Activated CD4-positive, alpha-beta memory T cell treated with anti-CD3 and anti-CD28 coated beads, Interleukin-2, amount 10 ng/mL, durations not matched to agents 7 days and 5 days (primary cell): ENCODE results near the gene DNAJB8. TPM values are rescaled to one million over a fixed set of nuclear protein-coding genes. Genes with fewer than 3 reads are reported as not detected.

Source experiments
- CTCF ChIA-PET: fragments of 350-600 bp; sonication (Branson Sonifier 250); formaldehyde crosslinking; loops from one replicate; lab custom pipeline; 2021; ENCODE audit warnings: antibody characterized with exemption, inconsistent platforms; lab: Charles Lee
- POLR2A ChIA-PET: fragments of 350-600 bp; sonication (Branson Sonifier 250); formaldehyde crosslinking; loops from one replicate; lab custom pipeline; 2021; ENCODE audit warnings: antibody characterized with exemption; lab: Charles Lee
- DNase-seq: peaks from one replicate; pipeline ENCODE4 v3.0.0-alpha.2; 2020
- H3K27ac Mint-ChIP-seq: one replicate; pipeline ENCODE4 v1.8.0; 2021; ENCODE audit warnings: mild to moderate bottlenecking, mixed read lengths
- H3K27me3 Mint-ChIP-seq: one replicate; pipeline ENCODE4 v1.8.0; 2021; ENCODE audit warnings: mixed read lengths
- H3K36me3 Mint-ChIP-seq: one replicate; pipeline ENCODE4 v1.8.0; 2021; ENCODE audit warnings: low read depth, mixed read lengths
- H3K4me1 Mint-ChIP-seq: one replicate; pipeline ENCODE4 v1.8.0; 2021; ENCODE audit warnings: mixed read lengths
- H3K4me3 Mint-ChIP-seq: one replicate; pipeline ENCODE4 v1.8.0; 2021; ENCODE audit warnings: mild to moderate bottlenecking, mixed read lengths
- H3K9me3 Mint-ChIP-seq: one replicate; pipeline ENCODE4 v1.8.0; 2021; ENCODE audit warnings: mixed read lengths
- total RNA-seq, 2 experiments: library from RNA; stranded (reverse); gene quantifications; one replicate each; pipeline ENCODE4 v1.2.3, GENCODE V29; 2021

The DNAJB8 gene
- total RNA-seq, 2 experiments from 2014 or later: not detected

DNA sequence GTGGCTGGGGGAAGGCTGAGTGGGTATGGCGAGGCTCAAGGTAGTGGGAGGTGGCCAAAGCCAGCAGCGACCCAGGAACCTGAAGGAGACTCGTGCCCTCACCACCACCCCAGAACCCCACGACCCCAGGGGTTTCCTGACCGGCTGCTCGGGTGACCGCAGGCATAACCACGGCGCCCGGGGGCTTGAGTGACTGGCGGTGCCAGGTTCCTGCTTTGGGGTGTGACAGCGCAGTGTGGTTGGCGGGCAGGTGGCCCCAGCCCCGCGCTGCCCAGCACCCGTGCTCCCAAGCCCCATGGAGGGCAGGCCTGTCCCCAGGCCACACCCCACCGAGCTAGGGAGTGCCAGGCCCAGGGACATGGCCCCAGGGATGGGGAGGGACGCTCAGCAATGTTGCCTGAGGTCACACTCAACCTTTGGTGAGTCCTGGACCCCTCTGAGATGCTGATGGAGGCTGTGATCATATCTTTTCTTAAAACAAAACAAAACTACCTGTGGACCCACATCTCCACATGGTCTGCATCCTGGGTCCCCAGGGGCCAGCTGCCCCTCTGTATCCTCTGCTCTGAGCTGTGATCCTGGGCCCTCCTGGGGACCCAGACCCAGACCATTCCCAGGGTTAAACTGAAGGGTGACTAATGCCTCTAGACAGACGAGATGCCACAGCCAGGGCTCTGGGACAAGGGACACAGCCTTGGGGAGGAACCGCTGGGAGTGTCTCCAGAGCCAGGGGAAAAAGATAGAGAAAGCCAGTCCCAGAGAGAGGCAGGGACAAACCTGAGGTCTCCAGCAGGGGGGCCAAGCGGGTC lies 13.0 kb downstream of the DNAJB8 start:
- Mint-ChIP-seq H3K27me3 (peaks cover 24% of the 10 kb centered on the region), H3K4me3 (no peak overlapping the region), H3K27ac (no peak overlapping the region), H3K36me3 (peaks cover 3% of the 10 kb centered on the region), H3K9me3 (peaks cover 11% of the 10 kb centered on the region), H3K4me1 (peaks cover 16% of the 10 kb centered on the region)
- POLR2A ChIA-PET: no interaction called here
- no peak for DNase-seq
- CTCF ChIA-PET: no interaction called here

DNA sequence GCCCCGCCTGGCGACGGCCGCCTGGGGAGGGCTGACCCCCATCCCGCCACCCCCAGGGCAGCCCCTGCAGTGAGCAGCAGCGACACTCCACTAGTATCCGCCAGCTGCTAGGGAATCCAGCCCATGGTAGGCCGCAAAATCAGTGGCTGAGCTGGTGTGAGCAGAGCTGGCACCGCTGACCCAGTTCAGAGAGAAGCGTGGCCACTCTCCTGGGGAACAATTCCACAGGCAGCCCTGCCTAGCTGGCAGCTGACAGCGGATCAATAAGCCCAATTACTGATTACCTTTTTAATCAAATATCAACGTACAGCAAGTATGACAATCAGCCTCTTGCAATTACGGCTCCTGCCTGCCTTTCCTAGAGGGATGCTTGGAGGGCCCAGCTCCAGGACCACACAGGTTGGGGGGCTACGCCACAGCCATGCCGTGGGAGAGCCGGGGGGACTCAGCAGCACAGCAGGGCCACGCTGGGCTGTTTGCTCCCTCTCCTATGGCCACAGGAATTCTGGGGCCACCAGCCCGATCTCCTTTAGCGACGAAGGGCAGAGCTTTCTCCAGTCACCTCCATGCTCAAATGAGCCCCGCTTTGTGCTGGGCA lies 13.9 kb downstream of the DNAJB8 start:
- peaks cover 24% of the 10 kb centered on the region for H3K27me3 Mint-ChIP-seq
- ChIA-PET POLR2A (no interaction called here), CTCF (no interaction called here)
- H3K4me3 Mint-ChIP-seq: no peak overlapping the region
- H3K9me3 Mint-ChIP-seq: peaks cover 16% of the 10 kb centered on the region
- DNase-seq: no peak
- H3K36me3 Mint-ChIP-seq: peaks cover 8% of the 10 kb centered on the region
- H3K27ac Mint-ChIP-seq: no peak overlapping the region
- peaks cover 22% of the 10 kb centered on the region for H3K4me1 Mint-ChIP-seq

DNA sequence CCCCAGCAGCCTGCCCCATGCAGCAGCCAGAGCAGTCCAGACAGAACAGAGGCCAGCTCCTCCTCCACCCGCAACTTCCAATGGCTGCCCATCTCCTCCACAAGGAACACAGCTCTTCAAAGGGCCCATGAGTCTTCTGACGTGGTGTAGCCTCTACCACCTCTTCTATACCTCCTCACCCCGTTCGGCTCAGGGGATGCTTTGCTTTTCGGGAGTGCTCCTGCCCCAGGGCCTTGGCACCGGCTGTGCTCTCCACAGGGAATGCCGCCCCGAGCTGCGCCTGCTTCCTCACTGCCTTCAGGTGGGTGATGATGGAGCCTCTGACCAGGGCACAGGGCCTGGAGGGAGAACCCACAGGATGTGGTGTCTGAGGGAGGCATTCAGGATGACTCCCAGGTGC lies 14.6 kb downstream of the DNAJB8 start:
- Mint-ChIP-seq H3K27me3 (peaks cover 24% of the 10 kb centered on the region), H3K27ac (no peak overlapping the region), H3K9me3 (peaks cover 19% of the 10 kb centered on the region), H3K4me1 (peaks cover 29% of the 10 kb centered on the region), H3K4me3 (no peak overlapping the region), H3K36me3 (peaks cover 11% of the 10 kb centered on the region)
- ChIA-PET POLR2A (no interaction called here), CTCF (no interaction called here)
- no peak for DNase-seq

GRCh38 chr3:128449111-128449638 lies 17.5 kb downstream of the DNAJB8 start:
- Mint-ChIP-seq H3K9me3 (peaks cover 32% of the 10 kb centered on the region), H3K4me3 (no peak overlapping the region), H3K36me3 (peaks cover 14% of the 10 kb centered on the region), H3K27ac (peak overlapping the region; percentile 78), H3K4me1 (peaks cover 36% of the 10 kb centered on the region), H3K27me3 (peaks cover 6% of the 10 kb centered on the region)
- ChIA-PET POLR2A (interaction anchor here (0.6 to 1.7 kb wide), 2 partner anchors 9 to 430 kb away, joined by 3 to 4 read pairs; no protein-coding TSS in a partner anchor), CTCF (interaction anchor here (1.5 kb wide), 1 partner anchor 24 kb away, joined by 3 read pairs; no protein-coding TSS in a partner anchor)
- no peak for DNase-seq

DNA sequence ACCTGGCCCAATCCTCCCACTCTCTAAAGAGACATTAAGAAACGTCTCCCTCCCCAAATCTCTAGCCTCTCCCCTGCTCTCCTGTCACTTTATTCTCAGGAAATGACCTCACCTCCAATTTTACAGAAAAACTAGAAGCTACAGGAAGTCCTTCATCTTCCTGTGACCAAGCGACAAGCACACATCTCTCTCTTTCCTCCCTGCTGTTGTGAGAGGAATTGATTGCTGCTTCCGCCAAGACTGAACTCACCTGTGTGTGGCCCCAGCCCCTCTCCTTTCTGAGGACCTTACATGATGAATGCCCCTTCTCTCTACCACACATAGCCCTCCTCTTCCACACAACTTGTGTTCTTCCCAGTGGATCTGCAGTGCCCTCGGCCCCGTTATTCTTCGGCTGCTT lies 18.2 kb downstream of the DNAJB8 start:
- Mint-ChIP-seq H3K9me3 (peaks cover 32% of the 10 kb centered on the region), H3K27ac (peak overlapping the region; percentile 78), H3K4me3 (peak overlapping the region; percentile 2), H3K4me1 (peaks cover 36% of the 10 kb centered on the region), H3K27me3 (peaks cover 9% of the 10 kb centered on the region), H3K36me3 (peaks cover 14% of the 10 kb centered on the region)
- DNase-seq: peak; percentile 28
- ChIA-PET POLR2A (interaction anchor here (0.6 to 1.7 kb wide), 2 partner anchors 9 to 430 kb away, joined by 3 to 4 read pairs; no protein-coding TSS in a partner anchor), CTCF (no interaction called here)

- POLR2A ChIA-PET: no interaction called here
- peak; percentile 66 for DNase-seq
Observed at GRCh38 chr3:128447561-128448013, 19.1 kb downstream of the DNAJB8 start.

GRCh38 chr3:128446821-128447220 lies 19.9 kb downstream of the DNAJB8 start:
- peak overlapping the region; percentile 78 for H3K27ac Mint-ChIP-seq
- peaks cover 14% of the 10 kb centered on the region for H3K36me3 Mint-ChIP-seq
- no peak overlapping the region for H3K4me3 Mint-ChIP-seq
- DNase-seq: no peak
- peaks cover 5% of the 10 kb centered on the region for H3K27me3 Mint-ChIP-seq
- ChIA-PET CTCF (no interaction called here), POLR2A (no interaction called here)
- peaks cover 36% of the 10 kb centered on the region for H3K4me1 Mint-ChIP-seq
- H3K9me3 Mint-ChIP-seq: peaks cover 32% of the 10 kb centered on the region

More at GRCh38 chr3:128447561-128448013, 19.1 kb downstream of the DNAJB8 start:
- no peak overlapping the region for H3K4me3 Mint-ChIP-seq
- peaks cover 6% of the 10 kb centered on the region for H3K27me3 Mint-ChIP-seq
- peaks cover 14% of the 10 kb centered on the region for H3K36me3 Mint-ChIP-seq
- peak overlapping the region; percentile 78 for H3K27ac Mint-ChIP-seq
- peaks cover 32% of the 10 kb centered on the region for H3K9me3 Mint-ChIP-seq
- CTCF ChIA-PET: no interaction called here
- peaks cover 36% of the 10 kb centered on the region for H3K4me1 Mint-ChIP-seq

GRCh38 chr3:128445357-128445756 lies 21.3 kb downstream of the DNAJB8 start:
- ChIA-PET CTCF (no interaction called here), POLR2A (no interaction called here)
- Mint-ChIP-seq H3K36me3 (peaks cover 14% of the 10 kb centered on the region), H3K27ac (no peak overlapping the region), H3K9me3 (peaks cover 32% of the 10 kb centered on the region), H3K4me3 (no peak overlapping the region), H3K27me3 (peaks cover 4% of the 10 kb centered on the region), H3K4me1 (peaks cover 31% of the 10 kb centered on the region)
- DNase-seq: no peak

DNA sequence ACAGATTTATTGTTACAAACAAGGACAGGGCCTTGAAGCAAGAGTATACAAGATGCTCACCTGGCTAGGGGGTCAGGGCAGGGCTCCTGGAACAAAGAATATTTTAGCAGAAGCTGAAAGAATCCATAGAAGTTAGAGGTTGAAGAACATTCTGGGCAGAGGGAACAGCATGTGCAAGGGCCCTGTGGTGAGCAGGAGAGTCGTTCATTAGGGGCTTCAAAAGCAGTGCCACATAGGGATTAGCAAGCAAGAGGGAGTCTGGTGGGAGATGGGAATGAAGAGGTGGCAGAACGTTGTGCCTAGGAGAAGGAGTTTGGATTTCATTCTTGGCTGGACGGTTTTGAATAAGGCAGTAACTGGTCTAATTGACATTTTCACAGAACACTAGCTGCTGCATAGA lies 22.9 kb downstream of the DNAJB8 start:
- H3K27ac Mint-ChIP-seq: no peak overlapping the region
- H3K9me3 Mint-ChIP-seq: peaks cover 21% of the 10 kb centered on the region
- no peak for DNase-seq
- H3K4me1 Mint-ChIP-seq: peaks cover 21% of the 10 kb centered on the region
- H3K4me3 Mint-ChIP-seq: no peak overlapping the region
- POLR2A ChIA-PET: no interaction called here
- peaks cover 8% of the 10 kb centered on the region for H3K27me3 Mint-ChIP-seq
- peaks cover 12% of the 10 kb centered on the region for H3K36me3 Mint-ChIP-seq
- CTCF ChIA-PET: no interaction called here

DNA sequence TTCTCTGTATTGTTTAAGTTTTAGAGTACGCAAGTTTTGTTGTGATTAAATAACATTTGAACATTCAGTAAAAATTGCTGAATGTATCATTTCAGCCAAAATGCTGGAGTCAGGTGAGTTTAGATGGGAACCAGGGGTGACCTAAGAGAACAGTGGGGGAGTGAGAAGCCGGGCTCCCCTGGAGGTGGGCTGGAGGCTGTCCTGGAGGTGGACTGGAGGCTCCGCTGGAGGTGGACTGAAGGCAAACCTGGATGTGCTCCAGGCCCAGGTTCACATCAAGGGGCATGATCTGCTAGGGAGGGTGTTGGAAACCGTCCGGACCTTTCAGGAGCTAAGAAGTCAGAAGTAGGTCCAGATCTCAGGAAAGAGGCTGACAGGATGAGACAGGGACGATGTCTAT lies 23.7 kb downstream of the DNAJB8 start:
- Mint-ChIP-seq H3K36me3 (peaks cover 7% of the 10 kb centered on the region), H3K27me3 (peaks cover 11% of the 10 kb centered on the region), H3K4me3 (no peak overlapping the region), H3K4me1 (peaks cover 15% of the 10 kb centered on the region), H3K27ac (no peak overlapping the region), H3K9me3 (peaks cover 16% of the 10 kb centered on the region)
- ChIA-PET CTCF (interaction anchor here (1.1 kb wide), 1 partner anchor 17 kb away, joined by 3 read pairs; no protein-coding TSS in a partner anchor), POLR2A (no interaction called here)
- DNase-seq: no peak

GRCh38 chr3:128442070-128442469 lies 24.6 kb downstream of the DNAJB8 start:
- no peak overlapping the region for H3K27ac Mint-ChIP-seq
- ChIA-PET CTCF (interaction anchor here (1.1 kb wide), 1 partner anchor 16 kb away, joined by 3 read pairs; no protein-coding TSS in a partner anchor), POLR2A (no interaction called here)

DNA sequence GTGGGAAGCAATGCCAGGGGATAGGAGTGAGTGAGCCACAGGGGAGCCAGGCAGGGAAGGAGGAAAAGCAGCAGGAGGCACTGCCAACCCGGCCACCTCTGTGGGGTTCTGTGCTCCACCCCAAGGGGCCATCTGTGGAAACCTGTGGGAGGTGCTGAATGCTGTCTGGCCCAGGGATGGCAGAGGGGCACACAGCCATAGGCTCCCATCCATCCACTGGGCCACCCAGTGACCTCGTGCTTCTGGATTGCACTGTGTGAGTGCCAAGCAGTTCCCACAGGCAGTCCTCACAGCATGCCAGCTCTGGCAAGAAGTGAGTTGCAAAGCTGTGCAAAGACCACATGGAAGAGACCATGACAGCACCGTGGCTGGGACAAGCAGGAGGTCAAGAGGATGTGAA lies 27.5 kb downstream of the DNAJB8 start:
- Mint-ChIP-seq H3K9me3 (no peaks in the 10 kb centered on the region), H3K27ac (no peak overlapping the region), H3K4me1 (no peaks in the 10 kb centered on the region), H3K4me3 (no peak overlapping the region), H3K27me3 (peaks cover 24% of the 10 kb centered on the region), H3K36me3 (no peaks in the 10 kb centered on the region)
- no peak for DNase-seq
- POLR2A ChIA-PET: no interaction called here
- CTCF ChIA-PET: no interaction called here

More at GRCh38 chr3:128442070-128442469, 24.6 kb downstream of the DNAJB8 start:
- H3K4me3 Mint-ChIP-seq: no peak overlapping the region
- peaks cover 6% of the 10 kb centered on the region for H3K4me1 Mint-ChIP-seq
- H3K9me3 Mint-ChIP-seq: peaks cover 12% of the 10 kb centered on the region
- peaks cover 3% of the 10 kb centered on the region for H3K36me3 Mint-ChIP-seq
- no peak for DNase-seq
- peaks cover 11% of the 10 kb centered on the region for H3K27me3 Mint-ChIP-seq

DNA sequence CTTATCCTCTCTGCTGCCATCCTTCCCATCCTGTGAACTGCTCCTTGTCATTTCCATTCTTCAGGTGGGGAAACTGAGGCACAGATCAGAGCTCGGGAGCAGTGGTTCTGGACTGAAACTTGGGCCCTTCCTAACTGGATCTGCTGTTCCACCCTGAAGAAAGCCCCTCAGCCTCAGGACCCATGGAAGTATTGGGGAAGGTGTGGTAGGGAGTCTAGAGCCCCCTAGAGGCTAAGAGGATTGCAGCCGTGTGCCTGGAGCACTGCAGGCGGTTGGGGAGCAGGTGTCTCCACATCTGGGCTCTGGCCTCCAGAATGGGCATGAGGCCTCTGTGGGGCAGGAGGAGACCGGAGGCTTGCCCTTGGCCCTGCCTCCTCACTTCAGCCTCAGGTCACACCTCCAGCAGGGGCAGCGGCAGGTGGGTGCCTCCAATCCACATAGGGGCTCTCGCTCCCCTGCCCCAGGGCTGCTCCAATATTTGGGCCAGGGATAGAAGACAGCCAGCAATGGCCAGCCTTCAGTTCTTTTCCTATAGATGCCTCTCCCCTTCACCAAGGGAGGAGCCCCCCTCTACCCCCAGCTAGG lies 28.1 kb downstream of the DNAJB8 start:
- no peak overlapping the region for H3K27ac Mint-ChIP-seq
- no peaks in the 10 kb centered on the region for H3K36me3 Mint-ChIP-seq
- H3K4me3 Mint-ChIP-seq: no peak overlapping the region
- POLR2A ChIA-PET: no interaction called here
- CTCF ChIA-PET: no interaction called here
- no peak for DNase-seq
- peaks cover 25% of the 10 kb centered on the region for H3K27me3 Mint-ChIP-seq
- no peaks in the 10 kb centered on the region for H3K9me3 Mint-ChIP-seq
- H3K4me1 Mint-ChIP-seq: no peaks in the 10 kb centered on the region
